ENCODE results near the gene BRK1.
"Not testable (repeated sequence)": the region's sequence is repeated elsewhere in the genome, so short reads cannot be mapped to it uniquely, and the experiment has no call there.

The BRK1 gene

DNA sequence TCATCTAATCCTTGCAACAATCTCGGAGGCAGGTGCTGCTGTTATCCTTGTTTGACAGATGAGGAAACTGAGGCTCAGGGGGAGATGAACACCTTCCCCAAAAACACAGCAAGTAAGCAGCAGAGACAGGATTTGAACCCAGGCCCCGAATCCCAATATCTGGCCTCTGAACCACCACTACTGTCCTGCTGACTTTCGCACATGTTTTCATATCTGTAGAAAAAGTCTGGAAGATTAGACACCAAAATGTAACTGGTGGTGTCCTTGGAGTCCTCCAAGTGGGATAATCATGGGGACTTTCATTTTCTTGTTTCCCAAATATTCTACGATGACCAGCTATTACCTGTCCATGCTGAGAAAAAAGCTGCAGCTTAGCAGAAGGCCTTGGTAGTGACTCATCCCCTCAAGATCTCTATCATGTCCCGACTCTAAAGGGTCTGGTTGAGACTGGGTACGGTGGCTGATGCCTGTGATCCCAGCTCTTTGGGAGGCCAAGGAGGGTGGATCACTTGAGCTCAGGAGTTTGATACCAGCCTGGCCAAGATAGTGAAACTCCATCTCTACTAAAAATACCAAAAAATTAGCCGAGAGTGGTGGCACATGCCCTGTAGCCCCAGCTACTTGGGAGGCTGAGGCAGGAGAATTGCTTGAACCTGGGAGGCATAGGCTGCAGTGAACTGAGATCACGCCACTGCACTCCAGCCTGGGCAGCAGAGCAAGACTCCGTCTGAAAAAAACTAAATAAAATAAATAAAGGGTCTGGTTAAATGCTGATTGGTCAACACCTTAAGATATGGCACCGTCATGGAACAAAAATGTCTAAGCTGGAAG is 57.8 kb downstream of the BRK1 start:
- no peak overlapping the region for H3K4me3 ChIP-seq
- H3K27ac ChIP-seq: peak overlapping the region in 18 of 21 experiments; percentile 3 to 74 (median 58)

DNA sequence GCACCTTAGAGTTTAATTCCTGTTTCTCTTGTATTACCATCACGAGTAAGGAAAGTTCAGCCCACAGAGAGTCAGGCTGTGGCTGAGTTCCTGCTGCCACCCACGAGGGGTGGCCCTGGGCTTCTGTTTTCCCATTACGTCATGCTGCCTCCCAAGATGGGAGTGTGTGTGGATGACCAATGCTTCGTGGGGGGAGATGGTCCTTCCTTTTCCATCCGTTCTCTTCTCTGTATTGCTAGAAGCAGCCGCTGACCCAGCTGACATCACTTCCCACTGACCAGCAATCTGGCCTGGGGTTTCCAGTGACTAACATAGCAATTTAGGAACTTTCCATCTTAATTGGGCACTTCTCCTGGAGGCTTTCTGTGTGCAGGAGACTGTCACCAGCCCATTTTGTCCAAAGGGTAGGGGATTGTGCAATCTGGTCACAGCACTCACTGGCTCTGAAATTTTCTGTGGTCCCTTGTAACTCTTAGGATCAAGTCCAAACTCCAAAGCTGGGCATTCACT is 58.5 kb downstream of the BRK1 start:
- Histone ChIP-seq H3K27ac (peak overlapping the region in 15 of 21 experiments; percentile 23 to 74 (median 59)), H3K4me3 (no peak overlapping the region)

DNA sequence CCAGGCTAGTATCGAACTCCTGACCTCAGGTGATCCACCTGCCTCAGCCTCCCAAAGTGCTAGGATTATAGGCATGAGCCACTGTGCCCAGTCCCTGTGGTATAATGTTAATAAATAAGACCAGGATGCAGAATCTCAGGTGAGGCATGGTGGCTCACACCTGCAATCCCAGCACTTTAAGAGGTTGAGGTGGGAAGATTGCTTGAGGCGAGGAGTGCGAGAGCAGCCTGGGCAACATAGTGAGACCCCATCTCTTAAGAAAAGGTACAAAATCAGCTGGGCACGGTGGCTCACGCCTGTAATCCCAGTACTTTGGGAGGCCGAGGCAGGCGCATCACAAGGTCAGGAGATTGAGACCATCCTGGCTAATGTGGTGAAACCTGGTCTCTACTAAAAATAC is 59.9 kb downstream of the BRK1 start:
- not testable (repeated sequence) for H3K4me3 ChIP-seq, H3K27ac ChIP-seq

DNA sequence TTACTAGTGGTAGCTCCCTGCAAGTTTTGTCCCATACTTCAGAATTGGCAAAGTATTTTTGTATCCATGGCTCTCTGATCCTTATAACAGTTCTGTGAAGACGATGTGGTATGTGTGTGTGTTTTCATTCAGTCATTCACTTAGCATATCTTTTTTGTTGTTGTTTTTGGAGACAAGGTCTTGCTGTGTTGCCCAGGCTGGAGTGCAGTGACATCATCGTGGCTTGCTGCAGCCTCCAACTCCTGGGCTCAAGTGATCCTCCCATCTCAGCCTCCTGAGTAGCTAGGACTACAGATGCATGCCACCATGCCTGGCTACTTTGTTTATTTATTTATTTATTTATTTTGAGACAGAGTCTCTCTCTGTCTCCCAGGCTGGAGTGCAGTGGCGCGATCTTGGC is 60.7 kb downstream of the BRK1 start:
- not testable (repeated sequence) for H3K4me3 ChIP-seq, H3K27ac ChIP-seq

Measured in skin epidermis (tissue), 12 donors.